Frontal cortex (tissue), 4 donors: ENCODE results near the gene PTPRD. TPM values are rescaled to one million over a fixed set of nuclear protein-coding genes. Genes with fewer than 3 reads are reported as not detected.
A peak's percentile ranks its signal among the peaks of the same experiment; 100 is the strongest.

Experiments
- DNase-seq, 2 donors: peaks; one replicate each; pipeline ENCODE4 v3.0.0; 2012; ENCODE audit warnings: low spot score in 2 of 2
- FAIRE-seq: peaks from 2 replicates; lab custom pipeline; 2012; peaks lifted over from hg19 to GRCh38; lab: Jason Lieb, UNC
- total RNA-seq: library from RNA; depleted of rRNA; stranded (reverse); fragments of >200 nt; gene quantifications from one replicate; pipeline ENCODE4 v1.2.3, GENCODE V29; 2014
- donor health status: control.
- donor health status: control.
- donor health status: control.

The PTPRD gene
- total RNA-seq, 1 donor from 2014 or later: 191 TPM

GRCh38 chr9:8745347-8745746 is 1867.5 kb downstream of the PTPRD start:
- FAIRE-seq: no peak

GRCh38 chr9:8738945-8739344 is 1873.9 kb downstream of the PTPRD start:
- FAIRE-seq: no peak
- DNase-seq: no peak

More at GRCh38 chr9:8745347-8745746, 1867.5 kb downstream of the PTPRD start:
- no peak for DNase-seq

DNA sequence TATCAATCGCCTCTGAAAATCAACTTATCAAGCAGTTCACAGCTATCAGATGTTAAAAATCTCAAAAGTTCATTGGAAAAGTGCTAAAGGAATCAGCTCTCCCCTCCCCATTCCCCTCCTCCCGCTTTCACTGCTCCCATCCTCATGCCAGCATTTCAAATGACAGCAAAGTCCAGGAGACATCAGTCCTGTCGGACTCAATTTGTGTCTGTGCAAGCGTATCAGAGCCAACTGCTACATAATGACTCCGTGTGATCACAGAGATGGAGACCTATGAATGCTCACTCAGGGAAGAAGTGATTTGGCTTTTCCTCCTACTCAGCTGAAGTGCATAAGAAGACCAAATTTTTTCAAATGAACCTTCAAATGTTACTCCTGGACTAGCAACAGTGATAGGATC is 1876.0 kb downstream of the PTPRD start:
- no peak for DNase-seq
- FAIRE-seq: no peak

GRCh38 chr9:8734760-8735159 is 1878.0 kb downstream of the PTPRD start:
- DNase-seq: no peak
- FAIRE-seq: no peak

DNA sequence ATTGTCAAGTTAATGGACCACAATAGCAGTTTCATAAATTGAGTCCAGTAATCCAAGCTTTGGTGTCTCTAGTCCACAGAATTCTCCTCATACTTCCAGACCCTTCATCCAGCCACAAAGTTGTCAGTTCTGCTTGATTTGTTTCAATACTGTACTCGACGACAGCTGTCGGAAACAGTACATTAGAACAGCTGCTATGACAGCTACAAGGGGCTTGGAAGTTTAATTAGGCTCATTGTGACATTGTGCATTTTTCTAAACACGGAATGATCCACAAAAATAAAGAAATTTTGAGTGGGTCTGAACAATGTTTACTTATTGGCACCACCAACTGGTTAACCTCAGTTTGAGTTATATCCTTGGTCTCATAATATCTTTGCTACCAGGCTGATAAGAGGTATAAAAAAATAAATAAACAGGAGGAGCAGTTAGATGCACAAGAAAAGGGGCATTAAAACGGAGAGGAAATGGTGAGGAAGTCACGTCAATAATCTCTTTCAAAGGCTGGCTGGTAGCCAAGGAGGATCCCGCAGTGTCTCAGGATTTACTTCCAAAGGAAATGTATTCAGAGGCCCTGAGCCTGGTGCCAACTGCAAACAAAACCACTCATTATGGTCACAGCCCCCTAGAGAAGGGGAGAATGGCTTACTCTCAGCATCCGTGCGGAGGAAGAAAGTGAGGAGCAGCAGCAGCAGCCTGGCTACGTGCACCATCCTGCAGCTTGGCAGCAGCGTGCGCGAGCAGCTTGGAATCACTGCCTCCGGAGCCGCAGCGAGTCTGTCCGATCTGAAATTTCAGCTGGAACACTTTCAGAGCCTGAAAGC is 1879.5 kb downstream of the PTPRD start:
- no peak for FAIRE-seq
- DNase-seq: peak in 1 of 2 donors; percentile 30

GRCh38 chr9:8732367-8733075 is 1880.3 kb downstream of the PTPRD start:
- DNase-seq (no peak), FAIRE-seq (no peak)

- FAIRE-seq: no peak
- no peak for DNase-seq
These were observed 1882.2 kb downstream of the PTPRD start for GRCh38 chr9:8730618-8731017.

DNA sequence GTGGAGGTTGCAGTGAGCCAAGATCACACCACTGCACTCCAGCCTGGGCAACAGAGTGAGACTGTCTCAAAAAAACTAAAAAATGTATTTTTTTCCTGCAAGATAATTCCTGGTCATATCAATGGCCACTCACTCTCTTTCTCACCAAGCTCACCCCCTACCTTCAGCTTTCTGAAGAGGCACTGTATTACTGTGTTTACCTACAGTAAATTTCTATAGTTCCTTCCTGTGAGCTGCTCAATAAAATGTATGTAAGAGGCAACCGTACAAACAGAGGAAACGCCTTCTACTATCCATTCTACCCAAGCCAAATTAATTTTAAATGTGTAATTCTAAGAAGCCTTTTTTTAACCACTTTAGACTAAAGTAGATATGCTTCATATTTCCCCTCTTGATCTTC is 1883.9 kb downstream of the PTPRD start:
- DNase-seq: no peak
- FAIRE-seq: no peak

- DNase-seq (no peak), FAIRE-seq (no peak)
These were observed 1885.6 kb downstream of the PTPRD start for GRCh38 chr9:8727191-8727590.

DNA sequence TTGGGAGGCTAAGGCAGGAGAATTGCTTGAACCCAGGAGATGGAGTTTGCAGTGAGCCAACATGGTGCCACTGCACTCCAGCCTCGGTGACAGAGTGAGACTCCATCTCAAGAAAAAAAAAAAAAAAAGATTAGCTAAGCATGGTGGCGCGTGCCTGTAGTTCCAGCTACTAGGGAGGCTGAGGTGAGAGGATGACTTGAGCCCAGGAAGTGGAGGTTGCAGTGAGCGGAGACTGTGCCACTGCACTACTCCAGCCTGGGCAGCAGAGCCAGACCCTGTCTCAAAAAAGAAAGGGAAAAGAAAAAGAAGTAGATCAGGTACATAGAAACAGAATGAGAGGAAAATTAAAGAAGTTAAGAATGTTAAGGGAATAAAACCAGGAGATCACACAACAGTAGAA is 1886.1 kb downstream of the PTPRD start:
- FAIRE-seq (no peak), DNase-seq (no peak)

GRCh38 chr9:8725635-8726034 is 1887.2 kb downstream of the PTPRD start:
- no peak for FAIRE-seq
- DNase-seq: no peak

DNA sequence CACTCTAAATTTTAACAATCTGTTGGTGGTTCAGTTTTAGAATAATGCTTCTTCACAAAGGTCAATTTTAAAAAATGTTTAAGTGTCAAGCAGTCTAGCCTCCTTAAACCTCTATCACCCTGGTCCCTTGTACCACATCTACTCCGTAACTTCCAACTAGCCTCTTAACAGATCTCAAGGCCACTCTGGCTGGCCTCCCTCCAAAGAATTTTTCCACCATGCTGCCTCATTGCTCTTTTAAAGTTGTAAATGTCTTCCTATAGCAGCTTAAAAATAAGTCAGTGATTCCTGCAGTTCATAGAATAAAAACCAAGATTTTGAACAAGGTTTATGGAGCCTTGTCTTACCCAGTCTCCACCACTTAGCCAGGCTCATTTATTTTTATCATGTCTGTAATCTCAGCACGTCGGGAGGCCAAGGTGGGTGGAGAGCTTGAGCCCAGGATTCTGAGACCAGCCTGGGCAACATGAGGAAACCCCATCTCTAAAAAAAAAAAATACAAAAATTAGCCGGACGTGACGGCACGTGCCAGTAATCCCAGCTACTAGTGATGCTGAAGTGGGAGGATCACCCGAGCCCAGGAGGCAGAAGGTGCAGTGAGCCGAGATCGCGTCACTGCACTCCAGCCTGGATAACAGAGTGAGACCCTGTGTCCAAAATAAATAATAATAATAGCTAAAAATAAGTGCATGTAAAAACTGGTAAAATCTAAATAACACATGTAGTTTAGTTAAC is 1888.4 kb downstream of the PTPRD start:
- DNase-seq (no peak), FAIRE-seq (no peak)

DNA sequence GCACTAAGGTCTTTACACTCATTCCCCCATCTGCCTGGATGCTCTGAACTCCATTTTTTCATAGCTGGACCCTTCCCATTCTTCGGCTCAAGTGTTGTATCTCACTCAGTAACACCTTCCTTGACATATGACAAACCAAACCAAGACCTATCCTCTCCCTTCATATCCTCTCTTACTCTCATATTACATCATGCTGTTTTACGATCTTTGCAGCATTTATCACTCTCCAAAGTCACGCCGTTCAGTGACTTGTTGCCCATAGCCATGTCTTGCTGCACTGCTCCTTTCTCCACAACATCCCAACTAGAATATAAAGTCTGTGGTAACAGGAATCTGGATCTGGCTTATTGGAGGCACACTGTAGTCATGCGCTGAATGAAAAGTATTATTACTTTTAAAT is 1889.6 kb downstream of the PTPRD start:
- FAIRE-seq (no peak), DNase-seq (no peak)

DNA sequence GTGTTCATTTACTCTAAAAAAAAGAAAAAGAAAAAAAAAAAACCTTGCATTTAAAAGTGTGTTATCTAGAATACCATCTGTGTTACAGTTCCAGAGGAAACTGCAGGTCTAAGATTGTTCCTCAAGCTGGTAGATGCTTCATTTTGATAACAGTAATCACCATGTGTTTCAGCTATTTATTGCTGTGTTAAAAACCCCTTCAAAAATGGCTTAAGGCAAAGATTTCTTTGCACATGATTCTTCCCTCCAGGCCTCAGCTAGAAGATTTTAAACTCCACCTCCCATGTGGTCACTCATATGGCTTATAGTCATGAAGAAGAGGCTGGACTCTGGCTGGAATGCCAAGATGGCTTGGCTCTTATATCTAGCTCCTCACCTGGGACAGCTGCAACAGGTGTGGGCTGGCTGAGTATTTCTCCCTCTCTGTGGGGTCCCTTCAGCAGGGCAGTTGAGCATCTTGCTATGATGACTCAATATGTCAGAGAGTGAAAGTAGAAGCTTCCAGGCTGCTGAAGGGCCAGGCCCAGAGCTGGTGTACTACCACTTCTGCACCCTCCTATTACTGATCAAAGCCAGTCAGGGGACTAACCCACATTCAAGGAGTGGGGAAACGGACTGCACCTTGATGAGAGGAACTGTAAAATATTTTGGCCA is 1892.8 kb downstream of the PTPRD start:
- FAIRE-seq: no peak
- no peak for DNase-seq

DNA sequence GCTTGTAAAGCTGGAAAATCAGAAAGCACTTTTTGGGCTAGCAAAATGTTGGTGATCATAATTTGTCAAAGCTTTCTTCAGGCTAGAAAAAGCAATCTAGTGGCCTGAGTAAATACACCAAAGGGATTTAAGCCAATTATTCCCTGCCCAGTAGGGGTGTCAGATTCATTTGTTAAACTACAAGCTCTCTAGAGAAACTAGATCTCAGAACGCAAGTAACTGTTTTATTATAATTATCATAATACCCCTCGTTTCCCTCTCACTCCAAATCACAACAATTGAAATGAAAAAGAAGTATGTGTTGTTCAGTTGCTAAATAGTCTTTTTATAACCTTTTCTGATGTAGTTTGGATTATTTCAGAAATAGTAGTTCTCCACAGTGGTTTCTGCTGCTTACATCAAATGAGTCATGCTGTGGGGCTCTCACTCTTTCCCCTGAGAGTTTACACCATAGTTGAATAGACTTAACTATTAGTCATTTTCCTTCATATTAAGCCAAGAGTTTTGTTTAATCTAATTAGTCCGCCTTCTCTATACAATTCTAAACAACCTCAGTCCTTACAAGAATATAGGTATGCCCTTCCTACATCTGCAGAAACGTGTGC is 1894.6 kb downstream of the PTPRD start:
- FAIRE-seq: no peak
- no peak for DNase-seq

GRCh38 chr9:8717146-8717545 is 1895.7 kb downstream of the PTPRD start:
- FAIRE-seq: no peak
- DNase-seq: no peak

DNA sequence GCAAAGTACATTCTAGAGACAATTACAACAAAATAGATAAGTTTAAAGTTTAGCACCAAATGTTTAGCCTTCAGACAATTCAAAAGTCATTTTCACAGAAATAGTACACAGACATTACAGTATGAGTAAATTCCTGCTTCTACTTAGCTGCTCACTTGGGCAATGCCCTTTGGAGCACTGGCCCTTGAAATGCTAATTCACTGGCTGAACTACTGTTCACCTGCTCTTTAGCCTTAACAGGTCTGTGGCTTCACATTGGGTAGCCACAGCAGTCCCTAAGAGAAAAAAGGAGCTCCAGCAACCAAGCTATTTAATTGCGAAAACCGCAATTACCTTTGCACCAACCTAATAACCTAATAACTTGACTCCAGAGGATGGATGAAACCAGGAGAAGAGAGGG is 1897.0 kb downstream of the PTPRD start:
- no peak for DNase-seq
- FAIRE-seq: no peak

GRCh38 chr9:8713811-8714165 is 1899.0 kb downstream of the PTPRD start:
- DNase-seq (no peak), FAIRE-seq (no peak)

GRCh38 chr9:8713149-8713810 is 1899.5 kb downstream of the PTPRD start:
- no peak for DNase-seq
- FAIRE-seq: no peak
